Measurements from ENCODE around the gene PTER.

The PTER gene

DNA sequence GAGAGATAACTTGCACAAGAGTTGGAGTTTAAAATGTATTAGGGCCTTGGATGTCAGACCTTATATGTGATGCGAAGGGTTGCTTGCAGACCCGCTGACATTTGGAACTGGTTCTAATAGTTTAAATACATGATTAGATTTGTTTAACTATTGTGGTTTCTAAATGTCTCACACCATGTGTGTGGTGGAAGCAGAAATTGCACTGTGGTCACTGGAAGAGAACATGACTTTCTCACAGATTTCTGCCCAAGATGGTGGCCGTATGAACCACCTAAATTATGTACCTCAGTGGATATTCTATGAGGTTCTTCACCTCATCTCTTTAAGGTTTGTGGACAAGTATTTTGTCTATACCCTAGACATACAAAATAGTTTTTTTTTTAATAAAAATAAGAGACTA is 93.0 kb downstream of the PTER start:
- H3K4me3 ChIP-seq (ENCODE audit: low read depth, low read length), result no peak overlapping the region
- DNase-seq (ENCODE audit: low read depth), result no peak
- no peak for TF ChIP-seq CTCF (IDR thresholded peaks at IDR 0.05; ENCODE audit: low read depth, low read length)
- no peak for TF ChIP-seq POLR2A (IDR thresholded peaks at IDR 0.05; ENCODE audit: extremely low read depth, insufficient read length)
- TF ChIP-seq MYC (IDR thresholded peaks at IDR 0.05; ENCODE audit: low read depth, low read length), result no peak
- no peak for TF ChIP-seq MAX (IDR thresholded peaks at IDR 0.05; ENCODE audit: low read depth, low read length)

GRCh38 chr10:16536155-16536554 is 99.3 kb downstream of the PTER start:
- TF ChIP-seq MYC (IDR thresholded peaks at IDR 0.05; ENCODE audit: low read depth, low read length), result no peak
- TF ChIP-seq POLR2A (IDR thresholded peaks at IDR 0.05; ENCODE audit: extremely low read depth, insufficient read length), result no peak
- TF ChIP-seq MAX (IDR thresholded peaks at IDR 0.05; ENCODE audit: low read depth, low read length), result no peak
- TF ChIP-seq CTCF (IDR thresholded peaks at IDR 0.05; ENCODE audit: low read depth, low read length), result no peak
- H3K4me3 ChIP-seq (ENCODE audit: low read depth, low read length), result no peak overlapping the region
- no peak for DNase-seq (ENCODE audit: low read depth)

GRCh38 chr10:16544099-16544498 is 107.3 kb downstream of the PTER start:
- no peak overlapping the region for H3K4me3 ChIP-seq (ENCODE audit: low read depth, low read length)
- DNase-seq (ENCODE audit: low read depth), result no peak
- TF ChIP-seq MAX (IDR thresholded peaks at IDR 0.05; ENCODE audit: low read depth, low read length) (no peak), CTCF (IDR thresholded peaks at IDR 0.05; ENCODE audit: low read depth, low read length) (no peak)

GRCh38 chr10:16544591-16544990 is 107.8 kb downstream of the PTER start:
- DNase-seq (ENCODE audit: low read depth), result no peak
- TF ChIP-seq MYC (IDR thresholded peaks at IDR 0.05; ENCODE audit: low read depth, low read length), result no peak
- no peak for TF ChIP-seq CTCF (IDR thresholded peaks at IDR 0.05; ENCODE audit: low read depth, low read length)
- no peak for TF ChIP-seq MAX (IDR thresholded peaks at IDR 0.05; ENCODE audit: low read depth, low read length)

DNA sequence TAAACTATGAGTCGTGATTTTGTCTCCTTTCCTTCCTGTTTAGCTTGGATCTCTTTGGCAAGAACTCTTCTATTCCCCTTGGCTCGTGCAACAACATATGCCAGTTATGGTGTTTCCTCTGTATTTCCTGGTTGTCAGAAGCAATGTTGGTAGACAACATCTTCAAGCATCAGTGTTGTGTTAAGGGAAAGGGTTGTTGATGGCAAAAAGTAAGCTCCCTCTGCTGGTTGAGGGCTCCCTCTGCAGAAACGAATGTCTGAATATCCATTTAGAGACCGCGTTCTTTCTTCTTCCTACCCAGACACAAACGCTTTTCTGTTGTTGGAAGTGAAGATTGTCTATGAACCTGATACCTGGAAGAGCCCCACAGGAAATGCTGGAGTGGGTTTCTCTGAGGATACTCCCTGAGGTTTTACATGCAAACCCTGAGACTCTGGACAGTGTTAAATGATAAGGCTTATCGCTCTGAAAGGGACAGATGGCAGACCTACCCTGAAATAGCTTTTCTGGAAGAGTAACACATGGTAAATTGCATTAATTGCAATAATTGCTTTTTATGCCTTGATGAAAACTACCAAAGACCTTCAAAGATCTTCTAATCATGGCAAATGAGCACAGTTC is 108.4 kb downstream of the PTER start:
- peak; percentile 19 for DNase-seq (ENCODE audit: low read depth)
- peak; percentile 50 for TF ChIP-seq CTCF (IDR thresholded peaks at IDR 0.05; ENCODE audit: low read depth, low read length)
- no peak for TF ChIP-seq MYC (IDR thresholded peaks at IDR 0.05; ENCODE audit: low read depth, low read length)
- H3K4me3 ChIP-seq (ENCODE audit: low read depth, low read length), result no peak overlapping the region

More at GRCh38 chr10:16544591-16544990, 107.8 kb downstream of the PTER start:
- H3K4me3 ChIP-seq (ENCODE audit: low read depth, low read length), result no peak overlapping the region

- DNase-seq (ENCODE audit: low read depth), result no peak
- TF ChIP-seq MYC (IDR thresholded peaks at IDR 0.05; ENCODE audit: low read depth, low read length) (no peak), CTCF (IDR thresholded peaks at IDR 0.05; ENCODE audit: low read depth, low read length) (no peak), MAX (IDR thresholded peaks at IDR 0.05; ENCODE audit: low read depth, low read length) (no peak), POLR2A (IDR thresholded peaks at IDR 0.05; ENCODE audit: extremely low read depth, insufficient read length) (no peak)
- H3K4me3 ChIP-seq (ENCODE audit: low read depth, low read length), result no peak overlapping the region
Observed at GRCh38 chr10:16547973-16548372, 111.2 kb downstream of the PTER start.

All from NB4 (cell line).